Thyroid gland (tissue), 4 donors: Measurements from ENCODE around the gene HCN3.

Experiments used
- CTCF ChIP-seq, 6 experiments: fragments of 200-600 bp in 3 of 6; fragments of 450-650 bp in 3 of 6; sonication (generic) in 3 of 6; IDR thresholded peaks; one replicate each; pipeline ENCODE4 v1.5.1; 2016 to 2019; ENCODE audit warnings: antibody characterized with exemption in 6 of 6, mild to moderate bottlenecking in 2 of 6, inconsistent platforms in 1 of 6, moderate library complexity in 1 of 6
- POLR2A ChIP-seq, 2 donors: fragments of 450-650 bp; IDR thresholded peaks; one replicate each; pipeline ENCODE4 v1.6.1; 2017; ENCODE audit warnings: antibody characterized with exemption in 2 of 2, mild to moderate bottlenecking in 2 of 2, moderate library complexity in 1 of 2

GRCh38 chr1:155261852-155262673, 15.2 kb upstream of the HCN3 start, which contains the start of gene SCAMP3:
- TF ChIP-seq CTCF (IDR thresholded peaks at IDR 0.05) (peak in 1 of 6 experiments; percentile 4), POLR2A (IDR thresholded peaks at IDR 0.05) (peak in 1 of 2 donors; percentile 77)
